HL-60 (cell line): ENCODE results near the gene ANKS1A.
A peak's percentile ranks its signal among the peaks of the same experiment; 100 is the strongest.

Experiments used
- DNase-seq, 2 experiments: peaks; one replicate each; pipeline ENCODE4 v3.0.0-alpha.2; 2010 to 2020; ENCODE audit warnings: low read depth in 1 of 2, low spot score in 1 of 2
- H3K27ac ChIP-seq: fragments of 250-450 bp; sonication (Bioruptor Pico); replicated peaks from 2 replicates; pipeline ENCODE4 v1.5.1; 2020; ENCODE audit warnings: mild to moderate bottlenecking, moderate library complexity
- H3K27me3 ChIP-seq: fragments of 250-450 bp; sonication (Bioruptor Pico); 2 replicates; pipeline ENCODE4 v1.5.1; 2021; ENCODE audit warnings: mild to moderate bottlenecking, moderate library complexity; ENCODE audit not compliant: insufficient read depth, poor library complexity, severe bottlenecking
- H3K4me3 ChIP-seq: replicated peaks from 2 replicates; pipeline ENCODE4 v1.5.1; 2011; ENCODE audit warnings: mild to moderate bottlenecking, control low read depth, low read length; ENCODE audit not compliant: insufficient read depth
- CTCF ChIP-seq: IDR thresholded peaks from one replicate; pipeline ENCODE4 v1.5.1; 2011; ENCODE audit warnings: low read length, control low read depth, inconsistent platforms; ENCODE audit not compliant: insufficient read depth
- GABPA ChIP-seq: IDR thresholded peaks from 2 replicates; pipeline ENCODE4 v1.6.1; 2012; ENCODE audit warnings: low read depth
- POLR2AphosphoS5 ChIP-seq: IDR thresholded peaks from 2 replicates; pipeline ENCODE4 v1.6.1; 2012; ENCODE audit warnings: low read depth
- SPI1 ChIP-seq: IDR thresholded peaks from 2 replicates; pipeline ENCODE4 v1.6.1; 2012; ENCODE audit warnings: low read depth, mild to moderate bottlenecking, borderline replicate concordance
- TF ChIP-seq, protein P1 (sequence below): IDR thresholded peaks from 2 replicates; pipeline ENCODE4 v1.6.1; 2012; ENCODE audit warnings: low read depth; ENCODE audit not compliant: insufficient replicate concordance

The ANKS1A gene

DNA sequence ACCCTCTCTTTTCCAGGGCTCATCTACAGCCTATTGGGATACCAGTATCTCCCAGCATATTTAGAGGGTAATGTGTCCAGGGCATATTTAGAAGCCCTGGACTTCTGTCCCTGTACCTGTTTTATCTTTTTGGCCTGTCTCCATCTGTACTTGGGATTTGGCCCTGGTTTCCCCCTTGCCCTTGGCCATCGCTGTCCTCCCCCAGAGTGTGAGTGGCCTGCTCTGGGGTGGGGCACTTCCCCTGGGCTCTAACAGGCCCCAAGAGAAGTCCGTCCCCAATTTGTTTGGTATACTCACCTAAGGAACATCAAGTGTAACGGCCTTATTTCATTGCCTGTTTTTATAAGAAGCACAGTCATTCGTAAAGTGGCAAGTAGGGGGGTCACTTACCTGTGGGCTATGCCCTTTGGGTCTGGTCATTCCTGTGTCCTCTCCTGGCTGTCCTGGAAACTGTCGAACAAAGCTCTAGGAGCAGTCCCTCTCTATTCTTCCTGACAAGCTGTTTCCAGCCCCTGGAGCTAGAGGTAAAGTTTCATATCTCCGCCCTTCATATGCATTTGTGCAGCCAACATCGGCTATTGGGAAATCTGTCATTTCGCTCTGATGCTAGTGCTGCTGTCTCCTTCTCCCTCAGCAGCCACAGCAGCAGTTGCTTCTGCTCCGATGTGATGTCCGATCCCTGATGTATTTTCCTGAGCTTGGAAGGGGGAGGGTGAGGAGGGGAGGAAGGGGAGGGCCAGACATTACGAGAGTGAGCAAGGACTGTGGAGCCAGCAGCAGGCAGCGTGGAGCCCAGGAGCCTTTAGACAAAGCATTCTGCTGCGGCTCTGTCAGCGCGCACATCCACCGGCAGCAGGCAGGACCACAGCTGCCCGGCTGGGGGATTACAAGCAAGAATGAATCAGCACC lies 168.6 kb downstream of the ANKS1A start:
- DNase-seq, result no peak
- no peaks in the 10 kb centered on the region for H3K27me3 ChIP-seq
- TF ChIP-seq, protein P1, sequence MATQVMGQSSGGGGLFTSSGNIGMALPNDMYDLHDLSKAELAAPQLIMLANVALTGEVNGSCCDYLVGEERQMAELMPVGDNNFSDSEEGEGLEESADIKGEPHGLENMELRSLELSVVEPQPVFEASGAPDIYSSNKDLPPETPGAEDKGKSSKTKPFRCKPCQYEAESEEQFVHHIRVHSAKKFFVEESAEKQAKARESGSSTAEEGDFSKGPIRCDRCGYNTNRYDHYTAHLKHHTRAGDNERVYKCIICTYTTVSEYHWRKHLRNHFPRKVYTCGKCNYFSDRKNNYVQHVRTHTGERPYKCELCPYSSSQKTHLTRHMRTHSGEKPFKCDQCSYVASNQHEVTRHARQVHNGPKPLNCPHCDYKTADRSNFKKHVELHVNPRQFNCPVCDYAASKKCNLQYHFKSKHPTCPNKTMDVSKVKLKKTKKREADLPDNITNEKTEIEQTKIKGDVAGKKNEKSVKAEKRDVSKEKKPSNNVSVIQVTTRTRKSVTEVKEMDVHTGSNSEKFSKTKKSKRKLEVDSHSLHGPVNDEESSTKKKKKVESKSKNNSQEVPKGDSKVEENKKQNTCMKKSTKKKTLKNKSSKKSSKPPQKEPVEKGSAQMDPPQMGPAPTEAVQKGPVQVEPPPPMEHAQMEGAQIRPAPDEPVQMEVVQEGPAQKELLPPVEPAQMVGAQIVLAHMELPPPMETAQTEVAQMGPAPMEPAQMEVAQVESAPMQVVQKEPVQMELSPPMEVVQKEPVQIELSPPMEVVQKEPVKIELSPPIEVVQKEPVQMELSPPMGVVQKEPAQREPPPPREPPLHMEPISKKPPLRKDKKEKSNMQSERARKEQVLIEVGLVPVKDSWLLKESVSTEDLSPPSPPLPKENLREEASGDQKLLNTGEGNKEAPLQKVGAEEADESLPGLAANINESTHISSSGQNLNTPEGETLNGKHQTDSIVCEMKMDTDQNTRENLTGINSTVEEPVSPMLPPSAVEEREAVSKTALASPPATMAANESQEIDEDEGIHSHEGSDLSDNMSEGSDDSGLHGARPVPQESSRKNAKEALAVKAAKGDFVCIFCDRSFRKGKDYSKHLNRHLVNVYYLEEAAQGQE, result no peak
- TF ChIP-seq CTCF (no peak), SPI1 (no peak)
- no peak overlapping the region for H3K4me3 ChIP-seq
- no peak overlapping the region for H3K27ac ChIP-seq

GRCh38 chr6:35058358-35058675 lies 169.3 kb downstream of the ANKS1A start:
- no peak overlapping the region for H3K4me3 ChIP-seq
- H3K27ac ChIP-seq, result no peak overlapping the region
- no peak for DNase-seq
- H3K27me3 ChIP-seq, result no peaks in the 10 kb centered on the region
- TF ChIP-seq, protein P1, result no peak
- TF ChIP-seq GABPA, result no peak
- peak; percentile 3; the same call in 1 of the 2 replicates for TF ChIP-seq SPI1

- no peak overlapping the region for H3K4me3 ChIP-seq
- no peak for DNase-seq
- H3K27me3 ChIP-seq, result no peaks in the 10 kb centered on the region
- H3K27ac ChIP-seq, result no peak overlapping the region
- no peak for TF ChIP-seq CTCF
- peak; percentile 61 for TF ChIP-seq SPI1
These were observed 169.9 kb downstream of the ANKS1A start for GRCh38 chr6:35058865-35059522.

DNA sequence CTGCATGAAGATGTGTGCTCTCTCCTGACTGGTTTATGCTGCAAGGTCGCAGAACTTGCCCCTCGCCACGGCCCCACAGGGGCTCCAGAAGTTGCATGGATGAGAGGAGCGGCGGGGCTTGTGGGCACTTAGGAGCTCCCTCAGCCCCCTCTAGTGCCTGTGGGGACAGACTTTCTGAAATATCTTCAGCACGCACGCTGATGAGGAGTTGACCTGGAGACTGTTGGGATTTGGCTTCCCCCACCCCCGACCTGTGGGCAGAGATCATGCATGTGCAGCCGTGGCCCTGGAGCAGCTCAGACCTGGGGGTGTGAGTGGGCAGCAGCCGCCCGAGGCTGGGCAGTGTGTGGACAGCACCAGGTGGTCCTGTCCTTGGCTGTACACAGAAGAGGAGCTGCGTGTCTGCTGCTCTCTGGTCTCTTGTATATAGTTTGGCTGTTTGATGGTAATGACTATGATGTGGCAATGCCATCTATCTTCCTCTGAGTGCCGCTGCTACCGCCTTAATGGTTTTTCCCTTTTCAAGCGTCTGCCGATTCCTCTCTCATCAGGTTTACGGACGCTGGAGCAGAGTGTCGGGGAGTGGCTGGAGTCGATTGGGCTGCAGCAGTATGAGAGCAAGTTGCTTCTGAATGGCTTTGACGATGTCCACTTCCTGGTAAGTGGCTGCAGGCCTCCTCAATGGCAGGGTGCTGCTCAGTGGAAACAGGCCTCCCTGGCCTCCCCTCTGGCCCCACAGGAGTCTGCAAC lies 170.7 kb downstream of the ANKS1A start:
- Histone ChIP-seq H3K4me3 (no peak overlapping the region), H3K27ac (no peak overlapping the region), H3K27me3 (no peaks in the 10 kb centered on the region)
- TF ChIP-seq, protein P1, result no peak
- TF ChIP-seq GABPA, result no peak
- no peak for TF ChIP-seq SPI1
- no peak for TF ChIP-seq CTCF
- no peak for TF ChIP-seq POLR2AphosphoS5
- no peak for DNase-seq
